ENCODE measurements around the gene GPR84. TPM values are rescaled to one million over a fixed set of nuclear protein-coding genes. Genes with fewer than 3 reads are reported as not detected.

GPR84 gene
- polyA plus RNA-seq, 1 of the 3 experiments (the other 2 are of a cell fraction): 0.03 TPM

DNA sequence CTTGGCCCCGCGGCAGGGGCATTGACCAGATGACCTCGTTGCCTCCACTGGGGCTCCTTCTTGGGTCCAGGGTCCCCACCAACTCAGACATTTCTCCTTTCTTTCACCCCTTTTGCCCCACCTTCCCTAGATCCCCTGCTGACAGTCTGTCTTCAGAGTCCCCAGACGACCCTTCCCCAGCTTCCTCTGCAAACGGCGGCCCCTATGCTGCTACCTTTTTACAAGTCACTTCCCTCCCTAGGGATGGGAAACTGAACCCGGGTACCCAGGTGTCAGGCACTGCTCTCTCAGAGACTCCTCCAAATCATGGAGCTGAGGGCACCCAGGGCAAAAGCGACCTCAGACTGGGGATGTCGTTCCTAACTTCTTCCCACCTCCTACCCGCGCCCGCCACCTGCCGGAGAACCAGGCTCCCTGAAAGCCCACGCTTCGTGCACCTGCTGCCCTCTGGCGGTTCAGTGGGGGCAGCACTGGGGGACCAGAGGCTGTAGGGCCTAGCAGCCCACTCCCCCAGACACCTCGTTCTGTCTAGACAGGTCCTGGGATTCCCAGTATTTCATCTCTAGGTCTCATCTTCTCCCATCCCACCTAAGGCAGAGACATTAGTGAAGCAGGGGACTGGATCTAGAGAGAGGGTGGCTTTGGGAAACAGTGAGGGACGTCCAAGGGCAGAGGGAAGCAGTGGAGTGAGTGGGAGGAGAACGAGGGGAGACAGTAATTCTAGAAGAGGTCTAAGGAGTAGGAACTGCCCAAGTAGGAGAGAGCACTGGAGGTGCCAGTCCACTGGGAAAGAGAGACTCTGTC, 15.3 kb upstream of the GPR84 start:
- no peaks in the 10 kb centered on the region for H3K9me3 ChIP-seq
- no peaks in the 10 kb centered on the region for H4K20me1 ChIP-seq (ENCODE audit: insufficient read depth)
- ChIA-PET POLR2A (interaction anchor here (0.8 to 1.2 kb wide), 5 partner anchors 8 to 99 kb away, joined by 3 to 4 read pairs (median 3); partner anchors contain the start of genes CBX5 and HNRNPA1), CTCF (interaction anchor here (0.7 to 11.1 kb wide), 73 partner anchors 8 to 690 kb away, joined by 3 to 118 read pairs (median 6); partner anchors contain the start of genes COPZ1, HNRNPA1, HOXC10 and HOXC12)
- H3K9ac ChIP-seq: peak overlapping the region; percentile 29; the same call in 1 of the 2 replicates
- no peaks in the 10 kb centered on the region for H3K36me3 ChIP-seq (replicated peaks in 1 of 2; ENCODE audit: control insufficient read depth in 1 of 2, insufficient read depth in 2 of 2, low read length in 1 of 2)
- H3K27ac ChIP-seq (ENCODE audit: low read depth in 2 of 2, low read length in 1 of 2): peak overlapping the region in 1 of 2 experiments; percentile 60; a peak in 3 of 4 replicates
- peak overlapping the region; percentile 84; the same call in 1 of the 2 replicates for H2AFZ ChIP-seq (ENCODE audit: low read depth)
- DNase-seq: peak; percentile 96
- H3K4me3 ChIP-seq (ENCODE audit: low read depth in 2 of 2, low read length in 1 of 2): peak overlapping the region; percentile 54 to 63
- H3K27me3 ChIP-seq (ENCODE audit: insufficient read depth): no peaks in the 10 kb centered on the region
- no peaks in the 10 kb centered on the region for H3K9me2 ChIP-seq
- TF ChIP-seq FOSL2 (IDR thresholded peaks at IDR 0.05; ENCODE audit: borderline replicate concordance, low read depth): no peak
- TF ChIP-seq FOXJ3 (CRISPR knock-in tag; IDR thresholded peaks at IDR 0.05): no peak
- TF ChIP-seq GATA2 (CRISPR knock-in tag; IDR thresholded peaks at IDR 0.05): no peak
- no peak for TF ChIP-seq REST (IDR thresholded peaks at IDR 0.05; ENCODE audit: low read depth, low read length)
- no peak for TF ChIP-seq SIN3A (IDR thresholded peaks at IDR 0.05; ENCODE audit: borderline replicate concordance, low read depth, low read length)
- TF ChIP-seq CHD2 (IDR thresholded peaks at IDR 0.05; ENCODE audit: low read length, partially characterized antibody): peak; percentile 47
- peak; percentile 88 for TF ChIP-seq SMC3 (IDR thresholded peaks at IDR 0.05; ENCODE audit: low read depth, low read length)
- TF ChIP-seq YY1 (IDR thresholded peaks at IDR 0.05; ENCODE audit: low read depth): no peak
- TF ChIP-seq RCOR1 (IDR thresholded peaks at IDR 0.05; ENCODE audit: low read length): peak; percentile 69
- no peak for TF ChIP-seq RXRA (IDR thresholded peaks at IDR 0.05; ENCODE audit: borderline replicate concordance, low read depth)
- 0 out of 2 replicates have a peak, but pooled peaks have one; percentile 29 for TF ChIP-seq MAX (IDR thresholded peaks at IDR 0.05; ENCODE audit: low read depth)
- TF ChIP-seq TCF12 (IDR thresholded peaks at IDR 0.05): no peak
- no peak for TF ChIP-seq JUND (IDR thresholded peaks at IDR 0.05)
- peak; percentile 89 for TF ChIP-seq RAD21 (IDR thresholded peaks at IDR 0.05; ENCODE audit: low read length)
- TF ChIP-seq POLR2AphosphoS5 (IDR thresholded peaks at IDR 0.05; ENCODE audit: low read depth, low read length): no peak
- TF ChIP-seq TAF1 (IDR thresholded peaks at IDR 0.05; ENCODE audit: borderline replicate concordance, low read depth, low read length): no peak
- TF ChIP-seq RFX5 (IDR thresholded peaks at IDR 0.05; ENCODE audit: low read length): no peak
- no peak for TF ChIP-seq USF2 (IDR thresholded peaks at IDR 0.05; ENCODE audit: borderline replicate concordance, low read depth, low read length)
- TF ChIP-seq MXI1 (IDR thresholded peaks at IDR 0.05; ENCODE audit: low read depth, low read length): no peak
- TF ChIP-seq ELF1 (IDR thresholded peaks at IDR 0.05): no peak
- peak; percentile 100 for TF ChIP-seq CTCF (IDR thresholded peaks at IDR 0.05)
- peaks cover 6% of the 10 kb centered on the region for H3F3A ChIP-seq (replicated peaks; ENCODE audit: insufficient read depth)
- peaks cover 0 to 30% of the 10 kb centered on the region in 2 experiments; a peak in 1 of 4 replicates for H3K4me1 ChIP-seq (ENCODE audit: control insufficient read depth in 1 of 2, insufficient read depth in 2 of 2, low read depth in 1 of 2, low read length in 1 of 2)
- peak overlapping the region; percentile 87 for H3K4me2 ChIP-seq
- WGBS (ENCODE audit: low lambda C conversion rate): 8% methylated on average over 19 of the region's 19 CpGs
- H3K79me2 ChIP-seq (ENCODE audit: insufficient read depth): no peaks in the 10 kb centered on the region
